Stomach (tissue), 9 donors: Measurements from ENCODE around the gene KCNAB2. TPM values are rescaled to one million over a fixed set of nuclear protein-coding genes. Genes with fewer than 3 reads are reported as not detected.

Experiments used
- DNase-seq, 2 donors: peaks; one replicate each; pipeline versions ENCODE4 v3.0.0 to v3.0.0-alpha.2; 2013 to 2019
- H3K27ac ChIP-seq, 5 donors: fragments of 200-600 bp in 4 of 5; sonication (generic) in 4 of 5; one replicate each; pipeline ENCODE4 v1.5.1; 2013 to 2019; ENCODE audit warnings: mild to moderate bottlenecking in 1 of 5, moderate library complexity in 1 of 5
- H3K27me3 ChIP-seq, 3 donors: fragments of 200-600 bp; sonication (generic); one replicate each; pipeline ENCODE4 v1.5.1; 2017 to 2019; ENCODE audit warnings: mixed run types in 1 of 3
- H3K36me3 ChIP-seq, 4 donors: fragments of 200-600 bp; sonication (generic); 1 replicate in 3 of 4; 2 replicates in 1 of 4; pipeline ENCODE4 v1.5.1; 2016 to 2019
- H3K4me1 ChIP-seq, 4 donors: fragments of 200-600 bp; sonication (generic); one replicate each; pipeline ENCODE4 v1.5.1; 2016 to 2019
- H3K4me3 ChIP-seq, 4 donors: fragments of 200-600 bp; sonication (generic) in 3 of 4; one replicate each; pipeline ENCODE4 v1.5.1; 2016 to 2019; ENCODE audit warnings: mild to moderate bottlenecking in 1 of 4
- H3K9me3 ChIP-seq, 4 donors: fragments of 200-600 bp; sonication (generic); one replicate each; pipeline ENCODE4 v1.5.1; 2016 to 2019
- EP300 ChIP-seq: sonication (generic); formaldehyde crosslinking; IDR thresholded peaks from one replicate; pipeline ENCODE4 v1.6.1; 2017; ENCODE audit warnings: antibody characterized with exemption
- POLR2A ChIP-seq, 4 donors: fragments of 450-650 bp; IDR thresholded peaks; one replicate each; pipeline ENCODE4 v1.6.1; 2016; ENCODE audit warnings: antibody characterized with exemption in 4 of 4, control low read depth in 2 of 4, mild to moderate bottlenecking in 1 of 4, moderate library complexity in 1 of 4
- POLR2AphosphoS5 ChIP-seq, 3 donors: sonication (generic); formaldehyde crosslinking; IDR thresholded peaks; one replicate each; pipeline ENCODE4 v1.6.1; 2016; ENCODE audit warnings: antibody characterized with exemption in 3 of 3
- WGBS, 5 donors: extraction: QIAGEN DNeasy Blood & Tissue Kit in 3 of 5; methylation state at CpG; one replicate each; pipeline versions ENCODE4 v1.1.5 to v1.1.7; 2013 to 2018; 5-methylcytosine and 5-hydroxymethylcytosine counted together
- intact Hi-C: fragments of 100-400 bp; cut with DNase I; formaldehyde crosslinking; loops from one replicate; pipeline ENCODE4 v1.15.1; 2023; ENCODE audit warnings: low total_unique reads
- polyA plus RNA-seq, 3 donors: library from polyadenylated mRNA; stranded (reverse); fragments of 200-250 nt; gene quantifications; one replicate each; pipeline ENCODE4 v1.2.3, GENCODE V29; 2013
- total RNA-seq, 5 donors: library from RNA; depleted of rRNA; stranded (reverse); fragments of >200 nt; gene quantifications; one replicate each; pipeline versions ENCODE4 v1.1.0 to v1.2.3, GENCODE V29; 2014 to 2016
- TF ChIP-seq, protein P1 (sequence below), 7 experiments: fragments of 450-650 bp in 4 of 7; fragments of 200-600 bp in 3 of 7; sonication (generic) in 3 of 7; IDR thresholded peaks; one replicate each; pipeline ENCODE4 v1.5.1; 2016 to 2019; ENCODE audit warnings: antibody characterized with exemption in 7 of 7, control low read depth in 2 of 7, mild to moderate bottlenecking in 1 of 7
- donor health status: healthy with polysubstance abuse.
- donor health status: Bipolar disorder and iron deficiency.
- donor health status: healthy.

KCNAB2 gene
- total and polyA plus RNA-seq, 8 donors = 0.29 to 39.1 (median 3.3) TPM

GRCh38 chr1:6086358-6086757 lies 40.7 kb downstream of the KCNAB2 start:
- Histone ChIP-seq H3K36me3 (peaks cover 0 to 22% (median 0%) of the 10 kb centered on the region in 4 donors), H3K9me3 (no peaks in the 10 kb centered on the region), H3K27me3 (no peaks in the 10 kb centered on the region), H3K27ac (no peak overlapping the region), H3K4me1 (peaks cover 6 to 25% (median 14%) of the 10 kb centered on the region in 4 donors), H3K4me3 (no peak overlapping the region)
- 72 to 76% (median 74%) methylated on average over 13 of the region's 13 CpGs for WGBS, 5 donors
- no peak for DNase-seq
- TF ChIP-seq POLR2AphosphoS5 (IDR thresholded peaks at IDR 0.05) (no peak), EP300 (no peak), POLR2A (IDR thresholded peaks at IDR 0.05) (no peak)
- TF ChIP-seq, protein P1, sequence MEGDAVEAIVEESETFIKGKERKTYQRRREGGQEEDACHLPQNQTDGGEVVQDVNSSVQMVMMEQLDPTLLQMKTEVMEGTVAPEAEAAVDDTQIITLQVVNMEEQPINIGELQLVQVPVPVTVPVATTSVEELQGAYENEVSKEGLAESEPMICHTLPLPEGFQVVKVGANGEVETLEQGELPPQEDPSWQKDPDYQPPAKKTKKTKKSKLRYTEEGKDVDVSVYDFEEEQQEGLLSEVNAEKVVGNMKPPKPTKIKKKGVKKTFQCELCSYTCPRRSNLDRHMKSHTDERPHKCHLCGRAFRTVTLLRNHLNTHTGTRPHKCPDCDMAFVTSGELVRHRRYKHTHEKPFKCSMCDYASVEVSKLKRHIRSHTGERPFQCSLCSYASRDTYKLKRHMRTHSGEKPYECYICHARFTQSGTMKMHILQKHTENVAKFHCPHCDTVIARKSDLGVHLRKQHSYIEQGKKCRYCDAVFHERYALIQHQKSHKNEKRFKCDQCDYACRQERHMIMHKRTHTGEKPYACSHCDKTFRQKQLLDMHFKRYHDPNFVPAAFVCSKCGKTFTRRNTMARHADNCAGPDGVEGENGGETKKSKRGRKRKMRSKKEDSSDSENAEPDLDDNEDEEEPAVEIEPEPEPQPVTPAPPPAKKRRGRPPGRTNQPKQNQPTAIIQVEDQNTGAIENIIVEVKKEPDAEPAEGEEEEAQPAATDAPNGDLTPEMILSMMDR (IDR thresholded peaks at IDR 0.05) = no peak
- intact Hi-C loops = no loop called here

GRCh38 chr1:6086762-6087376 lies 41.2 kb downstream of the KCNAB2 start:
- peaks cover 0 to 26% (median 0%) of the 10 kb centered on the region in 4 donors for H3K36me3 ChIP-seq
- WGBS, 5 donors = 74 to 85% (median 80%) methylated on average over 15 of the region's 15 CpGs
- H3K4me1 ChIP-seq = peaks cover 6 to 24% (median 14%) of the 10 kb centered on the region in 4 donors
- no peak for DNase-seq
- no peaks in the 10 kb centered on the region for H3K27me3 ChIP-seq
- H3K9me3 ChIP-seq = no peaks in the 10 kb centered on the region
- H3K4me3 ChIP-seq = no peak overlapping the region
- TF ChIP-seq POLR2AphosphoS5 (IDR thresholded peaks at IDR 0.05) (no peak), POLR2A (IDR thresholded peaks at IDR 0.05) (no peak), EP300 (no peak)
- TF ChIP-seq, protein P1 (IDR thresholded peaks at IDR 0.05) = no peak
- H3K27ac ChIP-seq = no peak overlapping the region
- intact Hi-C loops = no loop called here

- TF ChIP-seq POLR2A (IDR thresholded peaks at IDR 0.05) (no peak), EP300 (no peak), POLR2AphosphoS5 (IDR thresholded peaks at IDR 0.05) (no peak)
- TF ChIP-seq, protein P1 (IDR thresholded peaks at IDR 0.05) = no peak
Measured at GRCh38 chr1:6087377-6087772, 41.7 kb downstream of the KCNAB2 start.

GRCh38 chr1:6087958-6088357 lies 42.3 kb downstream of the KCNAB2 start:
- Histone ChIP-seq H3K36me3 (peaks cover 0 to 16% (median 0%) of the 10 kb centered on the region in 4 donors), H3K27me3 (no peaks in the 10 kb centered on the region), H3K27ac (no peak overlapping the region), H3K4me1 (peaks cover 5 to 13% (median 8%) of the 10 kb centered on the region in 4 donors), H3K4me3 (no peak overlapping the region), H3K9me3 (no peaks in the 10 kb centered on the region)
- intact Hi-C loops = no loop called here
- 95 to 99% (median 97%) methylated on average over 6 of the region's 6 CpGs for WGBS, 5 donors
- no peak for TF ChIP-seq POLR2A (IDR thresholded peaks at IDR 0.05)
- no peak for TF ChIP-seq POLR2AphosphoS5 (IDR thresholded peaks at IDR 0.05)
- TF ChIP-seq EP300 = no peak
- TF ChIP-seq, protein P1 (IDR thresholded peaks at IDR 0.05) = no peak
- DNase-seq = no peak

More at GRCh38 chr1:6087377-6087772, 41.7 kb downstream of the KCNAB2 start:
- Histone ChIP-seq H3K36me3 (peaks cover 0 to 22% (median 0%) of the 10 kb centered on the region in 4 donors), H3K27ac (no peak overlapping the region), H3K4me3 (no peak overlapping the region), H3K9me3 (no peaks in the 10 kb centered on the region), H3K4me1 (peaks cover 6 to 19% (median 12%) of the 10 kb centered on the region in 4 donors), H3K27me3 (no peaks in the 10 kb centered on the region)
- DNase-seq = no peak
- WGBS, 5 donors = 74 to 89% (median 79%) methylated on average over 7 to 14 of the region's 14 CpGs
- intact Hi-C loops = no loop called here
